Measurements from ENCODE around the gene SPATA6L. TPM values are rescaled to one million over a fixed set of nuclear protein-coding genes. Genes with fewer than 3 reads are reported as not detected.

SPATA6L gene
- total and polyA plus RNA-seq, 4 donors = 1.6 to 6.2 (median 2.2) TPM

DNA sequence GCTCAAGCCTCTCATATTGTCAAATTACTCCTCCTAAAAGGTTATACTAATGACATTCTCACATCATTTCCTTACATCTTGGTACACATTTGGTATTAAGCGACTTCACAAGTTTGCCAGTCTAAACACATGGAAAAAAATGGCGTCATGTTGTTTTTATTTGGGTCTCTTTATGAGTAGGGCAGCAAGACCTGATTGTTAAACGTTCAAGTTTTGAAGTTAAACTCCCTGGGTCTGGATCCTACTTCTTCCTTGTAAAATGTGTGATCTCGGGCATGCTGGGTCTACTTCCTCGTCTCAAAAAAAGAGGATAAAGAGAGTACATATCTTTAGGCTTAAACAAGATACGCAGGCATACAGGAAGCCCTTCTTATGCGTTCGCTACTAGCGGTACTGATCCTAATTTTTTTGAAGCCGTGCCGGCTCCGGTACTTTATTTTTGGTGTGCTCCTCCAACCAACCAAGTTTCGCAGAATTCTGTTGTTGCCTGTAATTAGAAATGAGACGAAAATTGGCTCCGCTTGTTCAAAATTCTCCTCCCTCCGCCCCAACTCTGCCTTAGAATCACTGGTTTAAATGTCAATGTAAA lies 12.5 kb upstream of the SPATA6L start:
- Histone ChIP-seq H3K9ac (ENCODE audit: low read depth in 1 of 2, low read length in 2 of 2) (peak overlapping the region; percentile 99 to 100), H3K36me3 (ENCODE audit: control insufficient read depth in 4 of 4, insufficient read depth in 3 of 4, low read depth in 1 of 4, low read length in 3 of 4) (no peaks in the 10 kb centered on the region), H3K27me3 (ENCODE audit: control insufficient read depth in 4 of 4, insufficient read depth in 4 of 4, low read length in 3 of 4) (no peaks in the 10 kb centered on the region), H3K9me3 (ENCODE audit: control insufficient read depth in 4 of 4, low read length in 3 of 4) (no peaks in the 10 kb centered on the region), H3K4me3 (ENCODE audit: low read depth in 1 of 3, low read length in 3 of 3) (peak overlapping the region; percentile 83 to 87 (median 85)), H3K4me1 (ENCODE audit: control insufficient read depth in 4 of 4, insufficient read depth in 4 of 4, low read length in 3 of 4) (peaks cover 4 to 22% (median 7%) of the 10 kb centered on the region in 4 donors), H3K27ac (ENCODE audit: low read depth in 1 of 2, low read length in 2 of 2) (peak overlapping the region; percentile 98 to 99)
- no peak for DNase-seq (ENCODE audit: low spot score)
- WGBS = under 1% methylated on average over 16 of the region's 16 CpGs
- TF ChIP-seq EGR1 (IDR thresholded peaks at IDR 0.05; ENCODE audit: low read depth in 2 of 2) = no peak
- peak; percentile 54 for TF ChIP-seq YY1 (IDR thresholded peaks at IDR 0.05)
- peak; percentile 9 for TF ChIP-seq NR2F2 (IDR thresholded peaks at IDR 0.05)
- TF ChIP-seq RAD21 (IDR thresholded peaks at IDR 0.05) = no peak

DNA sequence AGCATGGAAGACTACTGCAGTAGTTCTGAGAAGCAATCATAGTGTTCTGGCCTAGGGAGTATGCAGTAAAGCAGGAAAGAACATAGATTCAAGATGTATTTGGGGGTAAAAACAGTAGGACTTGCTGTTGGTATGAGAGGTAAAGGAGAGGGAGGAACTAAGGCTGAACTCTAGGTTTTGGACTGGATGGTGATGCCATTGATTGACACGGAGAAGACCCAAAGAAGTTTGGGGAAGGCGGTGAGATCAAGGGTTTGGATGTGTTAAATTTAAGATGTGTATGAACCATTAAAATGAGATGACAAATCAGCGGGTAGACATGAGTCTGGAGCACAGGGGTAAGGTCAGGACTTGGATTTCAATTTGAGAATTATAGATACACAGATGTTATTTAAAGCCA lies 11.1 kb upstream of the SPATA6L start:
- Histone ChIP-seq H3K27me3 (ENCODE audit: control insufficient read depth in 4 of 4, insufficient read depth in 4 of 4, low read length in 3 of 4) (no peaks in the 10 kb centered on the region), H3K4me1 (ENCODE audit: control insufficient read depth in 4 of 4, insufficient read depth in 4 of 4, low read length in 3 of 4) (peaks cover under 1 to 17% (median 6%) of the 10 kb centered on the region in 4 donors), H3K9me3 (ENCODE audit: control insufficient read depth in 4 of 4, low read length in 3 of 4) (no peaks in the 10 kb centered on the region), H3K27ac (ENCODE audit: low read depth in 1 of 2, low read length in 2 of 2) (peak overlapping the region; percentile 55 to 69), H3K4me3 (ENCODE audit: low read depth in 1 of 3, low read length in 3 of 3) (no peak overlapping the region), H3K36me3 (ENCODE audit: control insufficient read depth in 4 of 4, insufficient read depth in 3 of 4, low read depth in 1 of 4, low read length in 3 of 4) (no peaks in the 10 kb centered on the region), H3K9ac (ENCODE audit: low read depth in 1 of 2, low read length in 2 of 2) (peak overlapping the region in 1 of 2 donors; percentile 48)
- no peak for TF ChIP-seq SP1 (IDR thresholded peaks at IDR 0.05)
- no peak for TF ChIP-seq RAD21 (IDR thresholded peaks at IDR 0.05)
- no peak for TF ChIP-seq RXRA (IDR thresholded peaks at IDR 0.05)
- TF ChIP-seq TAF1 (conservative IDR thresholded peaks at IDR 0.05) = no peak
- TF ChIP-seq HNF4G (IDR thresholded peaks at IDR 0.05) = no peak
- no peak for TF ChIP-seq NR2F2 (IDR thresholded peaks at IDR 0.05)
- TF ChIP-seq, protein P1, sequence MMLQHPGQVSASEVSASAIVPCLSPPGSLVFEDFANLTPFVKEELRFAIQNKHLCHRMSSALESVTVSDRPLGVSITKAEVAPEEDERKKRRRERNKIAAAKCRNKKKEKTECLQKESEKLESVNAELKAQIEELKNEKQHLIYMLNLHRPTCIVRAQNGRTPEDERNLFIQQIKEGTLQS (IDR thresholded peaks at IDR 0.05) = no peak
- no peak for TF ChIP-seq HNF4A (conservative IDR thresholded peaks at IDR 0.05)
- 82% methylated on average over 3 of the region's 3 CpGs for WGBS
- DNase-seq (ENCODE audit: low spot score) = no peak

DNA sequence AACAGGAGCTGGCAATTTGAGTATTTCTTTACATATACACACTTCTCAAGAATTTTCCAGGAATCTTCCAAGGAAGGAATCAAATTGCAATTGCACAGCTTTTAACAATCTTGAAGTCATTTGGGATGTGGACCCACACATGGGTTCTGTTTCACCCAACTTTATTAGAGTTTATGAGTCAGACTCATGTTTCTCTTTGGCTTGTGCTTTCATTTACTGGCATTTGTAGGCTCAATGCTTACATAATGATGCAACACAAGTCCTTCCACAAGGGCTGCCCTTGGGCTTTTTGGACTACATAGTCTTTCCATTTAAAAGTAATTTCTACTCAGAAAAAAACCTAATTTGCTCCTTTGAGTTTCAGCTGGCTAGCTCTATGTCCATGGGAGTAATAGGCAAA lies 8.5 kb upstream of the SPATA6L start:
- no peak overlapping the region for H3K4me3 ChIP-seq (ENCODE audit: low read depth in 1 of 3, low read length in 3 of 3)
- TF ChIP-seq YY1 (IDR thresholded peaks at IDR 0.05) (peak; percentile 70), NR2F2 (IDR thresholded peaks at IDR 0.05) (no peak), RAD21 (IDR thresholded peaks at IDR 0.05) (peak in 1 of 2 donors; percentile 31), EGR1 (IDR thresholded peaks at IDR 0.05; ENCODE audit: low read depth in 2 of 2) (no peak), FOXA2 (IDR thresholded peaks at IDR 0.05) (peak; percentile 59), TAF1 (conservative IDR thresholded peaks at IDR 0.05) (no peak), RXRA (IDR thresholded peaks at IDR 0.05) (peak; percentile 19 to 46), FOXA1 (IDR thresholded peaks at IDR 0.05) (peak; percentile 45), GABPA (IDR thresholded peaks at IDR 0.05 in 1 of 2, conservative IDR thresholded peaks at IDR 0.05 in 1 of 2) (no peak), HNF4A (conservative IDR thresholded peaks at IDR 0.05) (peak; percentile 55 to 66), JUND (IDR thresholded peaks at IDR 0.05) (peak; percentile 88 to 96), HNF4G (IDR thresholded peaks at IDR 0.05) (no peak), SP1 (IDR thresholded peaks at IDR 0.05) (peak; percentile 55)
- TF ChIP-seq, protein P2, sequence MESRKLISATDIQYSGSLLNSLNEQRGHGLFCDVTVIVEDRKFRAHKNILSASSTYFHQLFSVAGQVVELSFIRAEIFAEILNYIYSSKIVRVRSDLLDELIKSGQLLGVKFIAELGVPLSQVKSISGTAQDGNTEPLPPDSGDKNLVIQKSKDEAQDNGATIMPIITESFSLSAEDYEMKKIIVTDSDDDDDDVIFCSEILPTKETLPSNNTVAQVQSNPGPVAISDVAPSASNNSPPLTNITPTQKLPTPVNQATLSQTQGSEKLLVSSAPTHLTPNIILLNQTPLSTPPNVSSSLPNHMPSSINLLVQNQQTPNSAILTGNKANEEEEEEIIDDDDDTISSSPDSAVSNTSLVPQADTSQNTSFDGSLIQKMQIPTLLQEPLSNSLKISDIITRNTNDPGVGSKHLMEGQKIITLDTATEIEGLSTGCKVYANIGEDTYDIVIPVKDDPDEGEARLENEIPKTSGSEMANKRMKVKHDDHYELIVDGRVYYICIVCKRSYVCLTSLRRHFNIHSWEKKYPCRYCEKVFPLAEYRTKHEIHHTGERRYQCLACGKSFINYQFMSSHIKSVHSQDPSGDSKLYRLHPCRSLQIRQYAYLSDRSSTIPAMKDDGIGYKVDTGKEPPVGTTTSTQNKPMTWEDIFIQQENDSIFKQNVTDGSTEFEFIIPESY (IDR thresholded peaks at IDR 0.05) = no peak
- TF ChIP-seq, protein P3, sequence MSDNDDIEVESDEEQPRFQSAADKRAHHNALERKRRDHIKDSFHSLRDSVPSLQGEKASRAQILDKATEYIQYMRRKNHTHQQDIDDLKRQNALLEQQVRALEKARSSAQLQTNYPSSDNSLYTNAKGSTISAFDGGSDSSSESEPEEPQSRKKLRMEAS (IDR thresholded peaks at IDR 0.05) = peak; percentile 48
- TF ChIP-seq, protein P4, sequence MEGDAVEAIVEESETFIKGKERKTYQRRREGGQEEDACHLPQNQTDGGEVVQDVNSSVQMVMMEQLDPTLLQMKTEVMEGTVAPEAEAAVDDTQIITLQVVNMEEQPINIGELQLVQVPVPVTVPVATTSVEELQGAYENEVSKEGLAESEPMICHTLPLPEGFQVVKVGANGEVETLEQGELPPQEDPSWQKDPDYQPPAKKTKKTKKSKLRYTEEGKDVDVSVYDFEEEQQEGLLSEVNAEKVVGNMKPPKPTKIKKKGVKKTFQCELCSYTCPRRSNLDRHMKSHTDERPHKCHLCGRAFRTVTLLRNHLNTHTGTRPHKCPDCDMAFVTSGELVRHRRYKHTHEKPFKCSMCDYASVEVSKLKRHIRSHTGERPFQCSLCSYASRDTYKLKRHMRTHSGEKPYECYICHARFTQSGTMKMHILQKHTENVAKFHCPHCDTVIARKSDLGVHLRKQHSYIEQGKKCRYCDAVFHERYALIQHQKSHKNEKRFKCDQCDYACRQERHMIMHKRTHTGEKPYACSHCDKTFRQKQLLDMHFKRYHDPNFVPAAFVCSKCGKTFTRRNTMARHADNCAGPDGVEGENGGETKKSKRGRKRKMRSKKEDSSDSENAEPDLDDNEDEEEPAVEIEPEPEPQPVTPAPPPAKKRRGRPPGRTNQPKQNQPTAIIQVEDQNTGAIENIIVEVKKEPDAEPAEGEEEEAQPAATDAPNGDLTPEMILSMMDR (IDR thresholded peaks at IDR 0.05; ENCODE audit: low read depth, low read length, missing input control) = no peak
- TF ChIP-seq, protein P5, sequence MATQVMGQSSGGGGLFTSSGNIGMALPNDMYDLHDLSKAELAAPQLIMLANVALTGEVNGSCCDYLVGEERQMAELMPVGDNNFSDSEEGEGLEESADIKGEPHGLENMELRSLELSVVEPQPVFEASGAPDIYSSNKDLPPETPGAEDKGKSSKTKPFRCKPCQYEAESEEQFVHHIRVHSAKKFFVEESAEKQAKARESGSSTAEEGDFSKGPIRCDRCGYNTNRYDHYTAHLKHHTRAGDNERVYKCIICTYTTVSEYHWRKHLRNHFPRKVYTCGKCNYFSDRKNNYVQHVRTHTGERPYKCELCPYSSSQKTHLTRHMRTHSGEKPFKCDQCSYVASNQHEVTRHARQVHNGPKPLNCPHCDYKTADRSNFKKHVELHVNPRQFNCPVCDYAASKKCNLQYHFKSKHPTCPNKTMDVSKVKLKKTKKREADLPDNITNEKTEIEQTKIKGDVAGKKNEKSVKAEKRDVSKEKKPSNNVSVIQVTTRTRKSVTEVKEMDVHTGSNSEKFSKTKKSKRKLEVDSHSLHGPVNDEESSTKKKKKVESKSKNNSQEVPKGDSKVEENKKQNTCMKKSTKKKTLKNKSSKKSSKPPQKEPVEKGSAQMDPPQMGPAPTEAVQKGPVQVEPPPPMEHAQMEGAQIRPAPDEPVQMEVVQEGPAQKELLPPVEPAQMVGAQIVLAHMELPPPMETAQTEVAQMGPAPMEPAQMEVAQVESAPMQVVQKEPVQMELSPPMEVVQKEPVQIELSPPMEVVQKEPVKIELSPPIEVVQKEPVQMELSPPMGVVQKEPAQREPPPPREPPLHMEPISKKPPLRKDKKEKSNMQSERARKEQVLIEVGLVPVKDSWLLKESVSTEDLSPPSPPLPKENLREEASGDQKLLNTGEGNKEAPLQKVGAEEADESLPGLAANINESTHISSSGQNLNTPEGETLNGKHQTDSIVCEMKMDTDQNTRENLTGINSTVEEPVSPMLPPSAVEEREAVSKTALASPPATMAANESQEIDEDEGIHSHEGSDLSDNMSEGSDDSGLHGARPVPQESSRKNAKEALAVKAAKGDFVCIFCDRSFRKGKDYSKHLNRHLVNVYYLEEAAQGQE (IDR thresholded peaks at IDR 0.05) = no peak
- TF ChIP-seq, protein P1 (IDR thresholded peaks at IDR 0.05) = peak; percentile 87
- H3K27ac ChIP-seq (ENCODE audit: low read depth in 1 of 2, low read length in 2 of 2) = peak overlapping the region; percentile 66 to 68
- peaks cover 0 to 5% (median 4%) of the 10 kb centered on the region in 4 donors for H3K4me1 ChIP-seq (ENCODE audit: control insufficient read depth in 4 of 4, insufficient read depth in 4 of 4, low read length in 3 of 4)
- H3K9me3 ChIP-seq (ENCODE audit: control insufficient read depth in 4 of 4, low read length in 3 of 4) = no peaks in the 10 kb centered on the region
- no peaks in the 10 kb centered on the region for H3K36me3 ChIP-seq (ENCODE audit: control insufficient read depth in 4 of 4, insufficient read depth in 3 of 4, low read depth in 1 of 4, low read length in 3 of 4)
- no peak overlapping the region for H3K9ac ChIP-seq (ENCODE audit: low read depth in 1 of 2, low read length in 2 of 2)
- no peak for DNase-seq (ENCODE audit: low spot score)
- no peaks in the 10 kb centered on the region for H3K27me3 ChIP-seq (ENCODE audit: control insufficient read depth in 4 of 4, insufficient read depth in 4 of 4, low read length in 3 of 4)

All from liver (tissue), 9 donors.